Right atrium auricular region (tissue), 2 donors: ENCODE data around the gene CHRDL2. TPM values are rescaled to one million over a fixed set of nuclear protein-coding genes. Genes with fewer than 3 reads are reported as not detected.

ENCODE experiments used
- DNase-seq: peaks from one replicate; pipeline ENCODE4 v3.0.0-alpha.2; 2019; ENCODE audit warnings: low spot score
- H3K27ac ChIP-seq, 2 donors: fragments of 200-600 bp; sonication (generic); 1 replicate in 1 of 2; 2 replicates in 1 of 2; pipeline ENCODE4 v1.5.1; 2016 to 2019
- H3K27me3 ChIP-seq, 2 donors: fragments of 200-600 bp; sonication (generic); one replicate each; pipeline versions ENCODE4 v1.5.1 to v1.6.0; 2017 to 2019
- H3K36me3 ChIP-seq: fragments of 200-600 bp; sonication (generic); one replicate; pipeline ENCODE4 v1.5.1; 2016
- H3K4me1 ChIP-seq, 2 donors: fragments of 200-600 bp; sonication (generic); one replicate each; pipeline versions ENCODE4 v1.5.1 to v1.6.0; 2017 to 2019
- H3K4me3 ChIP-seq, 2 donors: fragments of 200-600 bp; sonication (generic); 1 replicate in 1 of 2; 2 replicates in 1 of 2; pipeline ENCODE4 v1.5.1; 2017 to 2019; ENCODE audit warnings: mild to moderate bottlenecking in 1 of 2, moderate library complexity in 1 of 2
- H3K9me3 ChIP-seq, 2 donors: fragments of 200-600 bp; sonication (generic); one replicate each; pipeline ENCODE4 v1.5.1; 2019
- total RNA-seq, 2 donors: library from RNA; depleted of rRNA; stranded (reverse); fragments of >200 nt; gene quantifications; one replicate each; pipeline ENCODE4 v1.1.0, GENCODE V29; 2016
- TF ChIP-seq, protein P1 (sequence below), 2 donors: fragments of 200-600 bp; sonication (generic); IDR thresholded peaks; one replicate each; pipeline ENCODE4 v1.5.1; 2019; ENCODE audit warnings: antibody characterized with exemption in 2 of 2

CHRDL2 gene
- total RNA-seq, 2 donors from 2014 or later = 2.0 to 4.2 TPM

DNA sequence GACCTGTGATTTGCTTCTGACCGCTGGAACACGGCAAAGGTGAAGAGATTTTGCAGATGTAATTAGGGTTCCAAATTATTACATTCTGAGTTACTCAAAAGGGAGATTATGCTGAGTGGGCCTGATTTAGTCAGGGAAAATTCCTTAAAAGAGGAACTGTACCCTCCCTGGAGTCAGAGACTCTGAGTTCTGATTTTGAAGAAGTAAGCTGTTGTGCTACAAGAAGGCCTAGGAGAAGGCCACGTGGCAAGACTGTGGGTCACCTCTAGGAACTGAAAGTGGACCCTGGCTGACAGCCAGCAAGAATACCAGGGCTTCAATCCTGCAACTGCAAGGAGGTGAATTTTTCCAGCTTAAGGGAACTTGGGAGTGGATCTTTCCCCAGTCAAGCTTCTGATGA lies 45.3 kb downstream of the CHRDL2 start:
- DNase-seq = no peak
- H3K27me3 ChIP-seq = no peaks in the 10 kb centered on the region
- H3K4me1 ChIP-seq = peaks cover 0 to 19% of the 10 kb centered on the region in 2 donors
- H3K4me3 ChIP-seq = no peak overlapping the region
- no peak overlapping the region for H3K27ac ChIP-seq
- no peaks in the 10 kb centered on the region for H3K36me3 ChIP-seq
- H3K9me3 ChIP-seq = no peaks in the 10 kb centered on the region
- TF ChIP-seq, protein P1, sequence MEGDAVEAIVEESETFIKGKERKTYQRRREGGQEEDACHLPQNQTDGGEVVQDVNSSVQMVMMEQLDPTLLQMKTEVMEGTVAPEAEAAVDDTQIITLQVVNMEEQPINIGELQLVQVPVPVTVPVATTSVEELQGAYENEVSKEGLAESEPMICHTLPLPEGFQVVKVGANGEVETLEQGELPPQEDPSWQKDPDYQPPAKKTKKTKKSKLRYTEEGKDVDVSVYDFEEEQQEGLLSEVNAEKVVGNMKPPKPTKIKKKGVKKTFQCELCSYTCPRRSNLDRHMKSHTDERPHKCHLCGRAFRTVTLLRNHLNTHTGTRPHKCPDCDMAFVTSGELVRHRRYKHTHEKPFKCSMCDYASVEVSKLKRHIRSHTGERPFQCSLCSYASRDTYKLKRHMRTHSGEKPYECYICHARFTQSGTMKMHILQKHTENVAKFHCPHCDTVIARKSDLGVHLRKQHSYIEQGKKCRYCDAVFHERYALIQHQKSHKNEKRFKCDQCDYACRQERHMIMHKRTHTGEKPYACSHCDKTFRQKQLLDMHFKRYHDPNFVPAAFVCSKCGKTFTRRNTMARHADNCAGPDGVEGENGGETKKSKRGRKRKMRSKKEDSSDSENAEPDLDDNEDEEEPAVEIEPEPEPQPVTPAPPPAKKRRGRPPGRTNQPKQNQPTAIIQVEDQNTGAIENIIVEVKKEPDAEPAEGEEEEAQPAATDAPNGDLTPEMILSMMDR (IDR thresholded peaks at IDR 0.05) = no peak

DNA sequence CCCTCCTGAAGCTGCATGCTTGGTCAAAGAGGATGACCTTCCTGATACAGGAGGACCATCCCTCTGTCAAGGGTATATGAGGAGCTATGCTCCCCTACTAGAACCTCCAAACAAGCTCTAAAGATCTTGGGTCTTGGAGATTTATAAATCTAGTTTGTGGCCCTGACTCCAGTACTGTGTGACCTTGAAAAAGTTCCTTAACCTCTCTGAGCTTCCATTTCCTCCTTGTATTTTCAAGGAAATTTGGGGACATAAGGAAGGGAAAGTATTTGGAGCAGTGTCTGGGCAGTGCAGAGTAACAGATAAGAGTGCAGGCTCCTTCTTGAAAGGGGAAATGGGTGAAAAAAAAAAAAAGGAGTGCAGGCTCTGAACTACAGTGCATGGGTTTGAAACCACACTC lies 45.9 kb downstream of the CHRDL2 start:
- TF ChIP-seq, protein P1 (IDR thresholded peaks at IDR 0.05) = no peak
- no peak overlapping the region for H3K27ac ChIP-seq
- H3K4me3 ChIP-seq = no peak overlapping the region
- peaks cover 0 to 19% of the 10 kb centered on the region in 2 donors for H3K4me1 ChIP-seq
- no peaks in the 10 kb centered on the region for H3K9me3 ChIP-seq
- DNase-seq = no peak
- H3K27me3 ChIP-seq = no peaks in the 10 kb centered on the region
- H3K36me3 ChIP-seq = no peaks in the 10 kb centered on the region

- no peak for DNase-seq
- Histone ChIP-seq H3K27ac (no peak overlapping the region), H3K36me3 (no peaks in the 10 kb centered on the region), H3K4me3 (no peak overlapping the region), H3K4me1 (peaks cover 0 to 19% of the 10 kb centered on the region in 2 donors), H3K27me3 (no peaks in the 10 kb centered on the region), H3K9me3 (no peaks in the 10 kb centered on the region)
- TF ChIP-seq, protein P1 (IDR thresholded peaks at IDR 0.05) = no peak
Measured at GRCh38 chr11:74684661-74685060, 46.6 kb downstream of the CHRDL2 start.

DNA sequence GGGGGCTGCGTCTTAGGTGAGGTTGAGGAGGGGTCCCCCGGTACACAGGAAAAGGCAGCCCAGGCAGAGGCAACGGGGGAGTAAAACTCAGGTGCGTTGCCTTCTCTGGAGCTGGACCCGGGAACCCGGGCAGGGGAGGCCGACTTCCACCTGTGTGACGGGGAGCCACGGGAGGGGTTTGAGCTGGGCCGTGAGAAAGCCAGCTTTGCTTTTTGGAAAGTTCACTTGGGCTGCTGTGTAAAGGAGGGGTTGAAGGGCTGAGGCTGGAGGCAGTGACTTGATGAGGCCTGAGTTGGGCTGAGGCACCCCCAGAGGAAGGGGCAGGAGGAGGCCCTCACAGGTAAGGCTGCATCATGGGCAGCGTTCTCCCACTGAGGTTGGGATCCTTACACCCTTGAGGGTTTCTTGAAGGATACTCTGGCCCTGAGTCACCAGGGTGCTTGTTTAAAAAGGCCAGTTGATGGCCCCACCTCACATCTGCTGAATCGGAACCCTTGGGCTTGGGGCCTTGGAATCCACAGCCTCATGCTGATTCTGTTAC lies 47.2 kb downstream of the CHRDL2 start:
- no peaks in the 10 kb centered on the region for H3K36me3 ChIP-seq
- DNase-seq = no peak
- peak overlapping the region in 1 of 2 donors; percentile 51 for H3K27ac ChIP-seq
- H3K27me3 ChIP-seq = no peaks in the 10 kb centered on the region
- no peaks in the 10 kb centered on the region for H3K9me3 ChIP-seq
- no peak overlapping the region for H3K4me3 ChIP-seq
- H3K4me1 ChIP-seq = peaks cover 0 to 19% of the 10 kb centered on the region in 2 donors
- TF ChIP-seq, protein P1 (IDR thresholded peaks at IDR 0.05) = no peak

DNA sequence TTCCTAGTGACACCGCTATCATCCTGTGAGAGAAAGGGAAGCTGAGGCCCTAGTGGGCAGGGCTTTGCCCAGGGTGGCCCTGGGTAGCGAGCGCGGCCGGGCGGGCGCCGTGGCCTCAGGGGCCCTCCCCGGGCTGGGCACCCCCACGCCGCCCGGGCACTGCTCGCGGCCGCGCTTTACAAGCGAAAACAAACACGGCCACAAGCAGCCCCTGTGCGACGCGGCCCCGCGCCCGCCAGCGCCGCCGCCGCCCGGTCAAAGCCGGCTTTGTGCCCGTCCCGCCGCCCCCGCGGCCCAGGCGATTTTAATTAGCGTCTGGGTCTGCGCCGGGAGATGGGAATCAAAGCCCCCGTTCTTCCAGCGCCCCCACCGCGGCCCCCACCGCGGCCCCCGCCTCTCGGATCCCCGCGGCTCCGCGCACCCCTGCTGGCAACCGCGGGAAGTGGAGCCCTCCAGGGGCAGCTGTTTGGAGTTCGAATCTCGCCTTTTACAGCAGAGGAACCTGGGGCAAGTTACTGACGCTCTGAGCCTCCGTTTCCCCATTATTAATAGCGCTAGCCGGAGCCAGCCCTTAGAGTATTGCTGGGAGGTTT lies 47.9 kb downstream of the CHRDL2 start:
- DNase-seq = no peak

More for the DNA sequence above, 47.9 kb downstream of the CHRDL2 start:
- Histone ChIP-seq H3K4me1 (peaks cover 0 to 19% of the 10 kb centered on the region in 2 donors), H3K36me3 (no peaks in the 10 kb centered on the region), H3K27ac (peak overlapping the region; percentile 51 to 58), H3K9me3 (no peaks in the 10 kb centered on the region), H3K27me3 (no peaks in the 10 kb centered on the region), H3K4me3 (peak overlapping the region; percentile 40 to 57)
- TF ChIP-seq, protein P1 (IDR thresholded peaks at IDR 0.05) = peak; percentile 48 to 62
